HG02938 (cell line): ENCODE measurements around the gene CCDC137.
"Not testable (repeated sequence)": the region's sequence is repeated elsewhere in the genome, so short reads cannot be mapped to it uniquely, and the experiment has no call there.

Experiments used
- ATAC-seq: cut with Tn5 transposase; IDR thresholded peaks from one replicate; pipeline ENCODE4 v1.9.1; 2021; ENCODE audit warnings: mild to moderate bottlenecking, moderate library complexity; ENCODE audit not compliant: unreplicated experiment

CCDC137 gene

DNA sequence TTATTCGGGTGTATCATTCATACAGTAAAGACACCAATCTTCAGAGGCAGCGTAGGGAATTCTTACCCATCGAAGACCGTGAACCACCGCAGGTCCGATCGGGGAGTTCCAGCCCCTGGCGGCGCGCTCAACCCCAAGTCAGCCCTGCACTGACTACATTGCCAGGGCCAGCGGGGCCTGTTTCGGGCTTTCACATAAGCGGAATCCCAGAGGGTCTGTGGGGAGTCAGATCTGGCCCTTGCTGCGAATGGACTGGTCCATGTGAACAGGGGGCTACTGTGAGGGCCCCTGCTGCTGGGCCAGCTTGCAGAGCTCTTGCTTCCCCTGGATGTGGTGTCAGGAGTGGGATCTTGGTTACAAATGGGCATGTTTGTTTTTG lies 17.8 kb upstream of the CCDC137 start:
- ATAC-seq: no peak

DNA sequence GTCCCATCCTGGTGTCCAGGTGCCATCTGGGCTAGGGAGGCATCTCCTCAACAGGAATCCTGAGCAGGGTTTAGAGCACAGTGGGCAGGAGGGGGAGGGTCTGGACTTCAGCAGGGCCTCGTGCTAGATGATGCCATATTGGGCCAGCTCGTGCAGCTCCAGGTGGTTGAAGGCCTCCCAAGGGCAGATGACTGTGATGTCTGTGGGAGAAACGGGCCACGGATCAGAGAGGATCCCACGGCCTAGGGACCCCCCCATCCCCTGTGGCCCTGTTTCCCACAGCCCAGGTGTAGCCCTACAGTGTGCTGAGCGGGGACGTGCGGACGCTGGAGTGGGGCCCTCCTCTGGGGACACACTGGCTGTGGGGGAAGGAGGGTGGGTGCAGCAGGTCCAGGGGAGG lies 15.6 kb upstream of the CCDC137 start:
- ATAC-seq: no peak

DNA sequence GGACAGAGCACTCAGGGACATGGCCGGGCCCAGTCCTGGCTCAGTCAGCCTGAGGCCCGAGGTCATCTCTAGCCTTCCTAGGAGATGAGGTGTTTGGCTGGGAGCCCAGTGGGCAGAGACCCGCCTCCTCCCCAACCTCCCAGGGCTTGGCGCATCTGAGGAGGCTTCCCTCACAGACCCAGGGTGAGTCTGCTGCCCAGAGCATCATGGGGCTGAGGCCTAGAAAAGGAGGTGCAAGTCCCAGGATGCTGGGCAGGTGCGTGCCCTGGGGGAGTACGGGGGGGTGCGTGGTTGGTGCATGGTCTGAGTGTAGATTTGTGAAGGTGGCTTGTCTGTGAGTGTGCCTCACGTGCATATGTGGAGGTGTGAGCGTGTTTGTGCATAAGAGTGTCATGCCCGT lies 14.8 kb upstream of the CCDC137 start:
- ATAC-seq: no peak

DNA sequence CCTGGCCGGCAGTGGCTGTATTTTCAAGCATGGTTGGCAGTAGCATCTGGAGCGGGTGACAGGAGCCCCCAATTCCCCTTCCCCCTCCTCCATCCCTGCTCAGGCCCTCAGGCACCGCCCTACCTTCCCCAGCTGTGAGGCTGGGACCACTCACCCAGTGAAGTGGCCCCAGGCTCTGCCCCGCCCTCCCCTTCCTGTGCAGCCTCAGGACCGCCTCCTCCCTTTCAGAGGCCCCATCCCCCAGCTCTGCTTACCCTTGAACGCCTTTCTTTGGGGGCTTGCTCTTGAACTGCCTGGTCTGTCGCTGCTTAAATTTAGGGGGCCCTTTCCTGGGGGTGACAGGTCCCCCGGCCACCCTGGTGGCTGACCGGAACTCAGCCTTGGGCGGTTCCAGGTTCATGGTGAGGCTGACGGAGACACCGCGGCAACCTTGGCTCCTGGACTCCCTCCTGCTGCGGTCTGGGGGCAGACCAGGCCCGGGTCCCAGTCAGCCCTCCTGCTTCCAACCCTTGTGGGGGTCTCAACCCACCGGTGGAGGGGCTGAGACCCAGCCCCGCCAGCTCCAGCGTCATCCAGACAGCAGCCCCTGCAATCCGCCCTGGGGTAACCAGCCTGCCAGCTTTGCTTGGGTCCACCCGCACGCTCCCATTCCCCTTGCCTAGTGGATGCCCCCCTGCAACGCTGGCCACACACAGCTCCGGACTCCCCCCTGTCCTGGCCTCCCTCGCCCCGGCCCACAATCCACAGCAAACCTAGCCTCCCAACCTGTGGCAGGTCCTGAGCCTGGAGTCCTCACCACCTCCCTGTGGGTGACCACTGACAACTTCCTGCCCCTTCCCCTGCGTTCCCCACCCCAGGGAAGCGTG lies 13.4 kb upstream of the CCDC137 start:
- no peak for ATAC-seq

DNA sequence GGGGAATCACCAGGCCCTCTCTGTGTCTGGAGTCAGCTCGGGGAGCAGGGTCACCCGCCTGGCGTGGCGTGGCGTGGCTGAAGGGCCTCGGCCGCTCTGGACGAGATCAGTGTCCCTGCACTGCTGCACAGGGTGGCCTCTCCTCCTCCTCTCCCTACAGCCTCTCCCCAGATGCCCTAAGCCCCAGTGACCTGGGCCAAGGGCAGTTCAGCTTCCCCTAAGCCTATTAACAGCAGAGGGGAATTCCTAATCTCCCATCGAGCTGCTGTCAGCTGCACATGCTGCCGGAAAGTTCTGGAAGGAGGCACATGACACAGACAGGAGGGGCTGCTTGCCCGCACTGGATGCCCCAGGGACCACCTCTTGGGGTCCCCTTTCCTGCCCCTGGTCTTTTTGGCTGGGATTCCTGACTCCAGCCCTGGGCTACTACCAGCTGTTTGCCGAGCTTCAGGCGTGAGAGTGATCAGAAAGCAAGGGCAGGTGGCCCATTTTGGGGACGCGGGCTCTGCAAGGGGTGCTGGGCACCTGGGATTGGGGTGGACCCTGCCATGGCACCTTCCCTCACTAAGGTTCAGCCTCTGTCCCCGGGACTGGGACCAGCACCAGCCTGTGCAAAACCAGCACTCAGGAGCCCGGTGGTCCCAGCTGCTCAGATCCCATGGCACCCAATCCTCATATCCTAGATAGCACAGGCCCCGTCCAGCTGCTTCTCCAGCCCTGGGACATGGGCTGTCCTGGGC lies 11.0 kb upstream of the CCDC137 start:
- no peak for ATAC-seq

DNA sequence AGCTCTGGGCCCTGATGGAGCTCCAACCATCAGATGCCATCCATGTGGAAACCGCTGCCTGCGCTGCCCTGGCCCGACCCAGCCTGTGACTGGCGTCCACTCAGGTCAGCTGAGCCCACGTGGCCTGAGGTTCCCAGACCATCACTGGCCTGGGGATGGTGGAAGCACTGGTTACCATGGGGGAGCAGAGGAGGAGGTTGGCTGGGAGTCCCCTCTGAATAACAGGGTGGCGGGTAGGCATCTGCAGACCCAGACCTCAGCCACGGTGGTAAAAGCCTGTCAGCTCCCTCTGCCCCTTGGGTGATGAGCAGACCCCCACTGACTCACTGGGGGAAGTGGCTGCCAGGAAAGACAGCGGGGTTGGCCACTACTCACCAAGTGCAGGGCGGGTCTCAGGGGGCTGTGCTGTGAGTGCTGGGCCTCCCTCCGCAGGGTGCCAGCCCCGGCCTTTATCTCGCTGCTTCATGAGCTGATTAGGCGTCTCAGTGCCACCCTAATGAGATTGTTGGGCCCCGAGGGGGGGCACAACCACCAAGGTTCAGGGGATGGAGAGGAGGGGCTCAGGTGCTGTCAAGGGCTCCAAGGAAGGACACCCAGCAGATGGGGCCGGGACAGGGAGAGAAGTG lies 10.3 kb upstream of the CCDC137 start, which contains the start of gene PDE6G:
Gene PDE6G (minus strand): TSS at position 425 of the 626 bp plus-strand sequence. CDS start 3,237 bp downstream, outside the sequence.
- no peak for ATAC-seq

DNA sequence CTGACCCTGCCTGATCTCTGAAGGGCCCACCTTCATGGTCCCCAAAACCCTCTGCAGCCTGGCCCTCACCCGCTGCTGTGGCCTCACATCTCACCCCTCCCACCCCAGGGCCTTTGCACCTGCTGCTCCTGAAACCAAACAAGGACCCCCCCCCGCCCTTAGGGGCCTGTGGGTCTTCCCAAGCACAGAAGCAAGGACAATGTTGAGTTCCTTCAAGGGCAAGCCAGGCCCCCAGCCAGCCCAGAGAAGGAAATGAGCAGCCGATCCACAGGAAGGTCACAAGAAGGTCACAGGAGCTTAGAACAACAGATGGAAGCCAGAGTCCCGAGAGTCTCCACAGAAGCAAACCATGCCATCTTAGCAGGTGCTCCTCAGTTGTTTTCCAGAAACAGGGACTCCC lies 9.7 kb upstream of the CCDC137 start:
- ATAC-seq: no peak

DNA sequence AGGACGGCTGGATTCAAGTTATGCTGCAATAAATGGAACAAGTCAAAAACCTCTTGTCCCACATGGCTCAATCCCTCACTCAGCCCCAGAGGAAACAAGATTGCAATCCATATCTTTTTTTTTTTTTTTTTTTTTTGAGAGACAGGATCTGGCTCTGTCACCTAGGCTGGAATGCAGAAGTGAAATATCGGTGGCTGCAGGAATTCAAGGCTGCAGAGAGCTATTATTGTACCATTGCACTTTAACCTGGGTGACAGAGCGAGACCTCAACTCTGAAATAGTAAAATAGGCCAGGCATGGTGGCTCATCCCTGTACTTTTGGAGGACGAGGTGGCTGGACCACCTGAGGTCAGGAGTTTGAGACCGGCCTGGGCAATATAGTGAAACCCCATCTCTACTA lies 7.5 kb upstream of the CCDC137 start:
- ATAC-seq: no peak

DNA sequence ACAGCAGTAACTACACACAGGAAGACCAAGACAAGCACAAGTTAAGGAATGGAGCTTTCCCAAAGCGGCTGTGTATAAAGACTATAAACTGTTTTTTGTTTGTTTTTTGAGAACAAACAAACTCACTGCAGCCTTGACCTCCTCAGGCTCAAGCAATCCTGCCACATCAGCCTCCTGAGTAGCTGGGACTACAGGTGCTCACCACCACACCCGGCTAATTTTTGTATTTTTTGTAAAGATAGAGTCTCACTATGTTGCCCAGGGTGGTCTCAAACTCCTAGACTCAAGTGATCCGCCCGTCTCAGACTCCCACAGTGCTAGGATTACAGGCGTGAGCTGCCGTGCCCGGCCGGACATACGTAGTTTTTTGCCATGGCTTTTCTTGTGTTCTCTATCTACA lies 6.1 kb upstream of the CCDC137 start:
- ATAC-seq: no peak

DNA sequence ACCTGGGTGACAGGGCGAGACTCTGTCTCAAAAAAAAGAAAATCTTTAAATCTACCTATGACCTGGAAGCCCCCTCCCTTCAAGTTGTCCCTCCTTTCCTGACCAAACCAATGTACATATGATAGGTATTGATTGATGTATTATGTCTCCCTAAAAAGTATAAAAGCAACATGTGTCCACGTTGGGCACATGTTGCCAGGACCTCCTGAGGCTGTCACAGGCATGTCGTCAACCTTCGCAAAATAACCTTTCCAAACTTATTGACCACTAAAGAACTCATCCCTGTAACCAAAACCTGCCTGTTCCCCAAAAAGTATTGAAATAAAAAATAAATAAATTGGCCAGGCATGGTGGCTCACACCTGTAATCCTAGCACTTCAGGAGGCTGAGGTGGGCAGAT lies 4.5 kb upstream of the CCDC137 start:
- ATAC-seq: no peak

DNA sequence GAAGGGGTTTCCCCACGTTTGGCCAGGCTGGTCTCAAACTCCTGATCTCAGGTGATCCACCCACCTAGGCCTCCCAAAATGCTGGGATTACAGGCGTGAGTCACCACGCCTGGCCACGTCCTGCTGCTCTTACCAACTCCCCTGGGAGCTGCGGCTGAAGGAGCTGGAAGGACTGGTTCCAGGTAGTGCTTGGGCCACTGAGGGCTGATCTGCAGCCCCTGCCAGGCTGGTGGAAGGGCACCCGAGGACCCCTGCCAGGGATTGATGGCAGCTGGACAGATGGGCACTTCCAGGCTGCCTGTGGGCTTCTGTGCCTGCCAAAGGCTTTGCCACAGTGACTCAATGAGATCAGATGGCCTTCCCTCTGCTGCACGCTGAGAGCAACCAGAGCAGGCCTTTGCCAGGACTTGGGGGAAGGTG lies 2.5 kb upstream of the CCDC137 start:
- ATAC-seq: no peak

DNA sequence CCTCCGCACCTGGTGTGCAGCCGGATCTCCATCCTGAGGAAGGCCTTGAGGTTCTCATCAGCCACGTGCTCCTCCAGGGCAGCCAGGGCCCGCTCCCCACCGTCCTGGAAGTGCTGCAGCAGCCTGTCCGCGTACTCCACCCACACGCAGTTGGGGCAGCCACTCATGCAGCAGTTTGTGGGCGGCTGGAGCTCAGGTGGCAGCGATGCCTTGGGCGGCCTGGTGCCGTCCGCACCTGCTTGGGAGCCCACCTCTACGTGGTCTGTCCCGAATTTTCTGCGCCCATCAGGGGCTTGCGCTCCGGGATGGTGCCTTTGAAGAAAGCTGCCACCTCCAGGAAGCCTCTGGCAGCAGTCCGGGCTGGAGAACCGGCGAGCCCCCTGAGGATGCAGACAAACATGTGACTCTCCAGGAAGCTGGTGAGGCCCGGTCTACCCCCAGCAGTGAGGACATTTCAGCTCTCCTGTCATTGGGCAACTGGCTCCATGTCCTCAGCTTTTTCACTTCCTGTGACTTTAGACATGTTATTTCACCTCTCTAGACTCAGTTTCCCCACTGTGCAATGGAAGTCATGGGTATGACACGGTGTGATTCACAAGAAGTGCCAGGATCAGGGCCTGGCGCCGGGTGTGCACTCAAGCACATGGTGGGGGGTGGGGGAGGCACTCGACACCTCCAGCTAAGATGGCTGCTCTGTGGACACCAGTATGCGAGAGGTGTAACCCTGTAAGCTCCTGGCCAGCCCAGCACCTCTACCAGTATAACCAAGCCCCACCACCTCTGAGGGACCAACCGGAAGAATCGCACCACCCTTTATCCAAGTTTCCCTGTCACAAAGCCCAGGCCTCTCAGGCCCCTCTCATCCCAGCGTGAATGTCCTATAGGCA lies 1.1 kb upstream of the CCDC137 start:
- ATAC-seq: peak; percentile 12

DNA sequence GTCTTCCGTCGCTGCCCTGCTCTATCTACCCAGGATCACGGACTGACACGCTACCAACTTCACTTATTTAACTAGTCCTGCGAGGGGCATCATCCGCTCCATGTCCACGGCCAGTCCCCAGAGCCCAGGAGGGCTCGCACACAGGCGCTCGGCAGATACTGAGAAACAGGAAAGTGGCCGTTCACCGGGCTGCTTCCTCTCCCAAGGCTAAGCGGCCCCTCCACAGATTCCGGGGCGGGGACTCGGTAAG lies 520 bp upstream of the CCDC137 start:
- no peak for ATAC-seq

DNA sequence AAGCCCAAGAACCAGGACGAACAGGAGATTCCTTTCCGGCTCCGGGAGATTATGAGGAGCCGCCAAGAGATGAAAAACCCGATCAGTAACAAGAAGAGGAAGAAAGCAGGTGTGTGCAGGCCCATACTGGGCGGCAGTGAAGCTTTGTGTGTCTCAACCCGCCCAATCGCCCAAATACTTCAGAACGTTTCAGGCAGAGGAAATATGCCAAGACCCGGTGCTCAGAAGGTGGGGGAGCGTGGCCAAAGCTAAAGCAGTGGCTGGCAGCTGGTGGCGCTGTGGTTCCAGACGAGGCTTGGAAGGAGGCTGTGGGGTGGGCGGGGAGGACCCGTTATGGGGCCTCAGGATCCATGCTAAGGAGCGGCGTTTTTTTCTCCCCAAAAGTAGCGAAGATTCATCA lies 1.2 kb downstream of the CCDC137 start:
- ATAC-seq: no peak

DNA sequence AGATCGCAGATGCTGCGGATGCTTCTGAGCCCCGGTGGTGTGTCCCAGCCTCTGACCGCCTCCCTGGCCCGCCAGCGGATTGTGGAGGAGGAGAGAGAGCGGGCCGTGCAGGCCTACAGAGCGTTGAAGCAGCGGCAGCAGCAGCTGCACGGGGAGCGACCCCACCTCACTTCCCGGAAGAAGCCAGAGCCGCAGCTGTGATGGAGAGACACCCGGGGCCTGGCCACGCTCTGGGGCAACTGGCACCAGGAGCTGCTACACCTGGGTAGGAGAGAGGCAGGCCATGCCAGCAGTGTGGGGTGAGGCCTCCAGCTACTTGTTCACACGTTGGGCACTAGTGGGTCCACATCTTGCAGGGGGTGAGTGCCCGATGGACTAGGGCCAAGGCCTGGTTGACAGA lies 6.0 kb downstream of the CCDC137 start:
- ATAC-seq: no peak

DNA sequence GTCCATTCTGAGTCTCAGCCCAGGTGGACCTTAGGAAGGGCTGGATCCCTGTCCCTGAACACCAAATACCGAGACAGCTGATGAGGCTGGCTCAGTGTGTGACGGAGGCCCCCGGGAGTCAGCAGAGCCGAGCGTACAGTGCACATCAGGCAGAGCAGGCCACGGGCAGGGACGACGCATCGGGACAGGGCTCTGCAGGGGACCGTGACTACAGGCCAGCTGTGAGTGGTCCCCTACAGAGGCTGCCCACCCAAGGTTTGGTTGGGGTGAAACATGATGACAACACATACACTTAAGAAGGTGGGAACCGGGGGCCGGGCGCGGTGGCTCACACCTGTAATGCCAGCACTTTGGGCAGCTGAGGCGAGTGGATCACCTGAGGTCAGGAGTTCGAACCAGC lies 6.4 kb downstream of the CCDC137 start:
- no peak for ATAC-seq

DNA sequence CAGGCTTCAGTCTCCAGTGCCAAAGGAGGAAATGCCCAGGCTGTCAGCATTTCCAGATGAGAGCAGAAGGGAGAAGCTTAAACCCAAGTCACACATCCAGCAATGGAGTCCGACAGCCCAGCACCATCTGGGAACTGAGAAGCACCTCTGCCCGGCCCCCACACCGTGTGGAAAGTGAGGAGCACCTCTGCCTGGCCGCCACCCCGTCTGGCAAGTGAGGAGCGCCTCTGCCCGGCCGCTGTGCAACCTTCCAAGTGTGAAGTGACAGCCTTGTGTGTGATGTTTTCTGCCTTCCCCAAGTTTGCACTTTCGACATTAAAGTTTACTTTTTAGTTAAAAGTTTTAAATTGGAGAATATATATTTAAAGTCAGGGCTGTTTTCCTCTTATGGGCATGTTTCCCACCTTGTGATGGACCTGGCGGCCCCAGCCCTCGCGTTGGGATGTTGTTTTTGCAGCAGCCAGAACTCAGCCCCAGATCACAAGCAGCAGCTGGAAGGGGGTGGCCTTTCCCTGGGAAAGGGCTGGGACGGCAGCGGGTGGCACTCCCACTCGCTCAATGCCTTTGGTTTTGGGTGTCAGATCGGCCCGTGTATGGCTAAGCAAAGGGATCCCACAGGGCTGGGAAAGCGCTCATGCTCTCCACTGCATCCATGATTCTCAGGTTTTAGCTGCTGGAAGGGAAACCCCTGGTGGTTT lies 7.2 kb downstream of the CCDC137 start:
- ATAC-seq: no peak

DNA sequence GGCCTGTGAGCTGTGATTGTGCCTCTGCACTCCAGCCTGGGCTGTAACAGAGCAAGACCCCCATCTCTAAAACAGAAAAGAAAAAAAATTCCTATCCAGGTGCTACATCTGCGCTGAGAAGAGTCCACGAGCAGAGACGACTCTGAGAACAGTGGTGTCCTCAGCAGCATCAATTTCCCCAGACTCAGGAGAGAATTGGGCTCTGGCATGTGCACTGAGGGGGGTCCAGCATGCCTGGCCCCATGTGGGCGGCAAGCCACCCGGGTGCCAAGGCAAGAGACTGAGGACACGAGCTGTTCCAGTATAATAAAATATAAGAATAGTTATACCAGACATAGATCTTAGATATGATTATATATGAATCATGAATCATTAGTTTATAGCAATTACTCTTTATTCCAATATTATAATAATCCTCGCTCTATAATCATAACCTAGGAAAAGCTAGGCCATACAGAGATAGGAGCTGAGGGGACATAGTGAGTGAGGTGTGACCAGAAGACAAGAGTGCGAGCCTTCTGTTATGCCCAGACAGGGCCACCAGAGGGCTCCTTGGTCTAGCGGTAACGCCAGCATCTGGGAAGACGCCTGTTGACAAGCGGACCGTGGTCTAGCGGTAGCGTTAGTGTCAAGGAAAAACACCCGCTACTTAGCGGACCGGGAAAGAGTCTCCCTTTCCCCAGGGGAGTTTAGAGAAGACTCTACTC lies 9.1 kb downstream of the CCDC137 start:
- not testable (repeated sequence) for ATAC-seq

DNA sequence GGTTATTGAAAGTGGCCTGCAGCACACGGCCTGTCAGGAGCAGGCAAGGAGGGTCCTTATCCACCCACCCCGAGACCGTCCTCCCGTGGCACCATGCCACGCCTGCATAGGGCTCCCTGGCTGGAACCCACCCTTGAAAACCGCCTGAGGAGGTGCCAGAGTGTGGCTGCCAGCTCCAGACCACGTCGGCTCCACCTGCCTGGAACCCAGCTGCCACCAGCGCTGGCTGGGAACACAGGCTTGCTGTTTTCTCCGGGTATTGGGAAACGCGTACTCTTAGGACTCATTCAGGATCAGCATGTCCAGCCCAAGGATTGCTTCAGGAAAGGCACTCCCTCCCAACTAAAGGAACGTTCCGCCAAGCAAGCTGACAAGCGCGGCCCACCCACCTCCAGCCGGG lies 10.4 kb downstream of the CCDC137 start:
- no peak for ATAC-seq

DNA sequence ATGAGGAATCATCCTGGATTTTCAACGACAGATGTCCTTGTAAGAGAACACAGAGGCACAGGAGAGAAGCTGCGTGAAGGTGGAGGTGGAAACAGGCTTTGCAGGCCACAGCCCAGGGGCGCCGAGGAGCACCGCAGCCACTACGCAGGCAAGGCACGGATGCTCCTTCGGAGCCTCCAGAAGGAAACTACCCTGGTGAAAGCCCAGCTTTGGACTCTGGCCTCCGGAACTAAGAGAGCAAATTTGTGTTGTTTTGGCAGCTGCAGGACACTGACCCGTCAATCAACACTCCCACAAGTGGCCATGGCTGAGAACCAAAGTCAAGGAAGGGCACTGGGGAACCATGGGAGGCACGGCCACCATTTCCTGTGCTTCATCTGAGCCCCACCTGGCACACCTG lies 13.6 kb downstream of the CCDC137 start:
- no peak for ATAC-seq
